SK-N-MC (cell line): ENCODE results near the gene RBM20.

Experiments
- DNase-seq: peaks from one replicate; pipeline ENCODE4 v3.0.0-alpha.2; 2011; ENCODE audit warnings: low read depth, low spot score
- H3K27ac ChIP-seq: fragments of 200-600 bp; sonication (generic); 2 replicates; pipeline ENCODE4 v1.5.1; 2016; ENCODE audit warnings: mixed run types
- H3K36me3 ChIP-seq: fragments of 200-600 bp; sonication (generic); 2 replicates; pipeline ENCODE4 v1.6.1; 2017; ENCODE audit warnings: antibody characterized with exemption, low read length, mixed read lengths; ENCODE audit not compliant: insufficient read depth
- H3K4me3 ChIP-seq: fragments of 200-600 bp; sonication (generic); 2 replicates; pipeline ENCODE4 v1.5.1; 2016
- H3K9ac ChIP-seq: fragments of 200-600 bp; sonication (generic); 2 replicates; pipeline ENCODE4 v1.8.0; 2017; ENCODE audit warnings: mixed run types, mixed read lengths; ENCODE audit not compliant: insufficient read length
- H3K9me3 ChIP-seq: fragments of 200-600 bp; sonication (generic); 2 replicates; pipeline ENCODE4 v1.6.1; 2017; ENCODE audit warnings: low read depth, mild to moderate bottlenecking, antibody characterized with exemption, low read length, moderate library complexity, mixed read lengths
- EZH2 ChIP-seq: fragments of 200-600 bp; sonication (generic); IDR thresholded peaks from one replicate; pipeline ENCODE4 v1.6.1; 2017; ENCODE audit warnings: antibody characterized with exemption
- FOXP2 ChIP-seq: optimal IDR thresholded peaks from 2 replicates; pipeline ENCODE3; 2011; ENCODE audit warnings: mild to moderate bottlenecking, moderate library complexity; ENCODE audit not compliant: insufficient read depth; ENCODE audit errors: extremely low read length, control extremely low read depth
- POLR2AphosphoS5 ChIP-seq: IDR thresholded peaks from 2 replicates; pipeline ENCODE4 v1.6.1; 2012; ENCODE audit warnings: mild to moderate bottlenecking, low read depth, low read length, borderline replicate concordance

RBM20 gene

GRCh38 chr10:110773693-110774068, 129.5 kb downstream of the RBM20 start:
- Histone ChIP-seq H3K27ac (no peak overlapping the region), H3K36me3 (no peaks in the 10 kb centered on the region), H3K9me3 (no peaks in the 10 kb centered on the region), H3K9ac (no peak overlapping the region), H3K4me3 (no peak overlapping the region)
- DNase-seq = no peak
- TF ChIP-seq EZH2 (no peak), POLR2AphosphoS5 (no peak), FOXP2 (no peak)

GRCh38 chr10:110774069-110775019, 130.2 kb downstream of the RBM20 start:
- Histone ChIP-seq H3K4me3 (no peak overlapping the region), H3K9me3 (no peaks in the 10 kb centered on the region), H3K36me3 (no peaks in the 10 kb centered on the region), H3K27ac (no peak overlapping the region), H3K9ac (no peak overlapping the region)
- DNase-seq = no peak
- no peak for TF ChIP-seq EZH2
- TF ChIP-seq FOXP2 = no peak
- no peak for TF ChIP-seq POLR2AphosphoS5

- no peak for DNase-seq
- TF ChIP-seq POLR2AphosphoS5 = no peak
- no peaks in the 10 kb centered on the region for H3K9me3 ChIP-seq
- H3K27ac ChIP-seq = no peak overlapping the region
- no peak overlapping the region for H3K4me3 ChIP-seq
- H3K9ac ChIP-seq = no peak overlapping the region
- H3K36me3 ChIP-seq = no peaks in the 10 kb centered on the region
Measured at GRCh38 chr10:110775020-110775375, 130.9 kb downstream of the RBM20 start.

GRCh38 chr10:110775406-110775805, 131.3 kb downstream of the RBM20 start:
- H3K36me3 ChIP-seq = no peaks in the 10 kb centered on the region
- H3K4me3 ChIP-seq = no peak overlapping the region
- H3K9ac ChIP-seq = no peak overlapping the region
- no peak for TF ChIP-seq POLR2AphosphoS5
- TF ChIP-seq EZH2 = no peak
- no peak for TF ChIP-seq FOXP2
- H3K27ac ChIP-seq = no peak overlapping the region
- DNase-seq = no peak
- H3K9me3 ChIP-seq = no peaks in the 10 kb centered on the region

- no peak for TF ChIP-seq POLR2AphosphoS5
- H3K36me3 ChIP-seq = no peaks in the 10 kb centered on the region
- no peak overlapping the region for H3K27ac ChIP-seq
- no peaks in the 10 kb centered on the region for H3K9me3 ChIP-seq
- H3K4me3 ChIP-seq = no peak overlapping the region
- no peak overlapping the region for H3K9ac ChIP-seq
- no peak for DNase-seq
Measured at GRCh38 chr10:110777017-110777416, 132.9 kb downstream of the RBM20 start.

- H3K4me3 ChIP-seq = no peak overlapping the region
- H3K27ac ChIP-seq = no peak overlapping the region
- no peak for TF ChIP-seq FOXP2
- no peak for TF ChIP-seq POLR2AphosphoS5
- no peak for TF ChIP-seq EZH2
- H3K9ac ChIP-seq = no peak overlapping the region
- no peaks in the 10 kb centered on the region for H3K36me3 ChIP-seq
- no peaks in the 10 kb centered on the region for H3K9me3 ChIP-seq
- no peak for DNase-seq
Measured at GRCh38 chr10:110777661-110778060, 133.5 kb downstream of the RBM20 start.

GRCh38 chr10:110778211-110778610, 134.1 kb downstream of the RBM20 start:
- H3K9me3 ChIP-seq = no peaks in the 10 kb centered on the region
- TF ChIP-seq EZH2 = no peak
- no peak for TF ChIP-seq POLR2AphosphoS5
- TF ChIP-seq FOXP2 = no peak
- no peak for DNase-seq
- H3K9ac ChIP-seq = no peak overlapping the region
- no peak overlapping the region for H3K27ac ChIP-seq
- no peak overlapping the region for H3K4me3 ChIP-seq
- no peaks in the 10 kb centered on the region for H3K36me3 ChIP-seq

GRCh38 chr10:110779489-110779888, 135.4 kb downstream of the RBM20 start:
- Histone ChIP-seq H3K36me3 (no peaks in the 10 kb centered on the region), H3K9ac (no peak overlapping the region), H3K4me3 (no peak overlapping the region), H3K9me3 (no peaks in the 10 kb centered on the region), H3K27ac (no peak overlapping the region)
- TF ChIP-seq POLR2AphosphoS5 (no peak), FOXP2 (no peak), EZH2 (no peak)
- DNase-seq = no peak

GRCh38 chr10:110780704-110781103, 136.6 kb downstream of the RBM20 start:
- no peak for DNase-seq
- TF ChIP-seq FOXP2 (no peak), POLR2AphosphoS5 (no peak), EZH2 (no peak)
- H3K4me3 ChIP-seq = no peak overlapping the region
- no peaks in the 10 kb centered on the region for H3K36me3 ChIP-seq
- H3K9ac ChIP-seq = no peak overlapping the region
- H3K9me3 ChIP-seq = no peaks in the 10 kb centered on the region
- no peak overlapping the region for H3K27ac ChIP-seq
